H1 (cell line): ENCODE data around the gene KIF26B. TPM values are rescaled to one million over a fixed set of nuclear protein-coding genes. Genes with fewer than 3 reads are reported as not detected.

Source experiments
- EP300 ChIP-seq, 2 experiments: IDR thresholded peaks; 1 replicate in 1 of 2; 2 replicates in 1 of 2; pipeline ENCODE4 v1.6.1; 2011 to 2012; ENCODE audit warnings: low read depth in 2 of 2, low read length in 2 of 2, mild to moderate bottlenecking in 2 of 2, borderline replicate concordance in 1 of 2, inconsistent platforms in 1 of 2, moderate library complexity in 1 of 2
- HDAC2 ChIP-seq, 2 experiments: fragments of 300-600 bp in 1 of 2; sonication (generic) in 1 of 2; IDR thresholded peaks; 2 replicates each; pipeline ENCODE4 v1.6.1; 2011 to 2012; ENCODE audit warnings: low read depth in 2 of 2, low read length in 2 of 2, mild to moderate bottlenecking in 2 of 2, moderate library complexity in 2 of 2, borderline replicate concordance in 1 of 2, inconsistent platforms in 1 of 2
- HDAC6 ChIP-seq: IDR thresholded peaks from one replicate; pipeline ENCODE4 v1.7.1; 2012; ENCODE audit warnings: low read depth, mild to moderate bottlenecking, inconsistent platforms, low read length, moderate library complexity
- MAFK ChIP-seq: IDR thresholded peaks from 2 replicates; pipeline ENCODE4 v1.6.1; 2012; ENCODE audit warnings: low read depth, mild to moderate bottlenecking, improper control_type of control experiment, low read length
- POLR2A ChIP-seq, 2 experiments: IDR thresholded peaks; 1 replicate in 1 of 2; 2 replicates in 1 of 2; pipeline ENCODE4 v1.6.1; 2011; ENCODE audit warnings: low read depth in 2 of 2, low read length in 2 of 2, mild to moderate bottlenecking in 2 of 2; ENCODE audit errors: control extremely low read depth in 1 of 2
- RNF2 ChIP-seq: fragments of 200-900, 300-1000 bp; sonication (generic); IDR thresholded peaks from 2 replicates; pipeline ENCODE4 v1.7.1; 2016; ENCODE audit warnings: borderline replicate concordance, low read depth, mild to moderate bottlenecking, antibody characterized with exemption, low read length; ENCODE audit not compliant: poor library complexity, severe bottlenecking; ENCODE audit errors: missing control alignments
- TAF7 ChIP-seq: optimal IDR thresholded peaks from 2 replicates; pipeline ENCODE3; 2011; ENCODE audit warnings: low read depth, mild to moderate bottlenecking, inconsistent platforms, low read length, moderate library complexity, borderline replicate concordance
- polyA plus RNA-seq, 7 experiments: library from polyadenylated mRNA; depleted of rRNA in 3 of 7; stranded (reverse) in 5 of 7; unstranded in 2 of 7; fragments of >200 nt in 5 of 7; fragments of 200-250 nt in 2 of 7; gene quantifications; 1 replicate in 5 of 7; 2 replicates in 1 of 7; 4 replicates in 1 of 7; pipeline versions ENCODE4 v1.2.1 to v1.2.3, GENCODE V29; 2011 to 2013; ENCODE audit warnings: missing spikeins in 2 of 7, mixed read lengths in 2 of 7
- total RNA-seq: library from RNA; stranded (reverse); fragmentation: NEBNext Ultra II Directional; extraction: Animal tissue kit (Norgen Biotek cat#: 25700); gene quantifications from 2 replicates; pipeline ENCODE4 v1.2.1, GENCODE V29; 2021
- TF ChIP-seq, protein P1 (sequence below): fragments of 300-600 bp; sonication (generic); IDR thresholded peaks from 2 replicates; pipeline ENCODE4 v1.7.1; 2012; ENCODE audit warnings: low read length, moderate library complexity, mild to moderate bottlenecking, inconsistent platforms; ENCODE audit not compliant: insufficient replicate concordance

The KIF26B gene
- total and polyA plus RNA-seq, 2 of the 8 experiments (the other 6 are each of a cell fraction or from before 2014, with no cell fraction given): 0.06 to 0.28 TPM

DNA sequence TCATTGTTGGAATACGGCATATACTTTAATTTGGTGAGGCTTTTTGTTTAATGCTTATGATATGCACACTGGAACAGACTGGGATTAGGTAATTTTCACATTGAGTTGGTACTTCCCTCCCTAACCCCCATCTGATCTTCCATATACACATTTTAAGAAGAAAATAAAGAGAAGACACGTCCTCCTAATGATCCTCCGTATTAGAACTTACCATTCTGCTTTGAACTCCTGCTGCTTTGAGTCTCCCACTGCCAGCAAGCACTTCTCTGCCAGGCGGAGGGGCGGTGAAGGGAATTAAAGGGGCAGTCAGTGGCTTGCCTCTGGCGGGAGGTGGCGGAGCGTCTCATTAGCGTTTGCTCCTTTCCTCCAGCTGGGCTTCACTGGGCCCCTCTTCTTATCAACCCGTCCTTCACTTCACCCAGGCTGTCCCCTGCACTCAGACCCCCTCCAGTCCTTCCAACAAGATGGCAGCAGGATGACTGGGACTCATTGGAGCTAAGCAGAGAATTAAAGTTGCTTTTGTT is 433.4 kb downstream of the KIF26B start (continued):
- TF ChIP-seq, protein P1, sequence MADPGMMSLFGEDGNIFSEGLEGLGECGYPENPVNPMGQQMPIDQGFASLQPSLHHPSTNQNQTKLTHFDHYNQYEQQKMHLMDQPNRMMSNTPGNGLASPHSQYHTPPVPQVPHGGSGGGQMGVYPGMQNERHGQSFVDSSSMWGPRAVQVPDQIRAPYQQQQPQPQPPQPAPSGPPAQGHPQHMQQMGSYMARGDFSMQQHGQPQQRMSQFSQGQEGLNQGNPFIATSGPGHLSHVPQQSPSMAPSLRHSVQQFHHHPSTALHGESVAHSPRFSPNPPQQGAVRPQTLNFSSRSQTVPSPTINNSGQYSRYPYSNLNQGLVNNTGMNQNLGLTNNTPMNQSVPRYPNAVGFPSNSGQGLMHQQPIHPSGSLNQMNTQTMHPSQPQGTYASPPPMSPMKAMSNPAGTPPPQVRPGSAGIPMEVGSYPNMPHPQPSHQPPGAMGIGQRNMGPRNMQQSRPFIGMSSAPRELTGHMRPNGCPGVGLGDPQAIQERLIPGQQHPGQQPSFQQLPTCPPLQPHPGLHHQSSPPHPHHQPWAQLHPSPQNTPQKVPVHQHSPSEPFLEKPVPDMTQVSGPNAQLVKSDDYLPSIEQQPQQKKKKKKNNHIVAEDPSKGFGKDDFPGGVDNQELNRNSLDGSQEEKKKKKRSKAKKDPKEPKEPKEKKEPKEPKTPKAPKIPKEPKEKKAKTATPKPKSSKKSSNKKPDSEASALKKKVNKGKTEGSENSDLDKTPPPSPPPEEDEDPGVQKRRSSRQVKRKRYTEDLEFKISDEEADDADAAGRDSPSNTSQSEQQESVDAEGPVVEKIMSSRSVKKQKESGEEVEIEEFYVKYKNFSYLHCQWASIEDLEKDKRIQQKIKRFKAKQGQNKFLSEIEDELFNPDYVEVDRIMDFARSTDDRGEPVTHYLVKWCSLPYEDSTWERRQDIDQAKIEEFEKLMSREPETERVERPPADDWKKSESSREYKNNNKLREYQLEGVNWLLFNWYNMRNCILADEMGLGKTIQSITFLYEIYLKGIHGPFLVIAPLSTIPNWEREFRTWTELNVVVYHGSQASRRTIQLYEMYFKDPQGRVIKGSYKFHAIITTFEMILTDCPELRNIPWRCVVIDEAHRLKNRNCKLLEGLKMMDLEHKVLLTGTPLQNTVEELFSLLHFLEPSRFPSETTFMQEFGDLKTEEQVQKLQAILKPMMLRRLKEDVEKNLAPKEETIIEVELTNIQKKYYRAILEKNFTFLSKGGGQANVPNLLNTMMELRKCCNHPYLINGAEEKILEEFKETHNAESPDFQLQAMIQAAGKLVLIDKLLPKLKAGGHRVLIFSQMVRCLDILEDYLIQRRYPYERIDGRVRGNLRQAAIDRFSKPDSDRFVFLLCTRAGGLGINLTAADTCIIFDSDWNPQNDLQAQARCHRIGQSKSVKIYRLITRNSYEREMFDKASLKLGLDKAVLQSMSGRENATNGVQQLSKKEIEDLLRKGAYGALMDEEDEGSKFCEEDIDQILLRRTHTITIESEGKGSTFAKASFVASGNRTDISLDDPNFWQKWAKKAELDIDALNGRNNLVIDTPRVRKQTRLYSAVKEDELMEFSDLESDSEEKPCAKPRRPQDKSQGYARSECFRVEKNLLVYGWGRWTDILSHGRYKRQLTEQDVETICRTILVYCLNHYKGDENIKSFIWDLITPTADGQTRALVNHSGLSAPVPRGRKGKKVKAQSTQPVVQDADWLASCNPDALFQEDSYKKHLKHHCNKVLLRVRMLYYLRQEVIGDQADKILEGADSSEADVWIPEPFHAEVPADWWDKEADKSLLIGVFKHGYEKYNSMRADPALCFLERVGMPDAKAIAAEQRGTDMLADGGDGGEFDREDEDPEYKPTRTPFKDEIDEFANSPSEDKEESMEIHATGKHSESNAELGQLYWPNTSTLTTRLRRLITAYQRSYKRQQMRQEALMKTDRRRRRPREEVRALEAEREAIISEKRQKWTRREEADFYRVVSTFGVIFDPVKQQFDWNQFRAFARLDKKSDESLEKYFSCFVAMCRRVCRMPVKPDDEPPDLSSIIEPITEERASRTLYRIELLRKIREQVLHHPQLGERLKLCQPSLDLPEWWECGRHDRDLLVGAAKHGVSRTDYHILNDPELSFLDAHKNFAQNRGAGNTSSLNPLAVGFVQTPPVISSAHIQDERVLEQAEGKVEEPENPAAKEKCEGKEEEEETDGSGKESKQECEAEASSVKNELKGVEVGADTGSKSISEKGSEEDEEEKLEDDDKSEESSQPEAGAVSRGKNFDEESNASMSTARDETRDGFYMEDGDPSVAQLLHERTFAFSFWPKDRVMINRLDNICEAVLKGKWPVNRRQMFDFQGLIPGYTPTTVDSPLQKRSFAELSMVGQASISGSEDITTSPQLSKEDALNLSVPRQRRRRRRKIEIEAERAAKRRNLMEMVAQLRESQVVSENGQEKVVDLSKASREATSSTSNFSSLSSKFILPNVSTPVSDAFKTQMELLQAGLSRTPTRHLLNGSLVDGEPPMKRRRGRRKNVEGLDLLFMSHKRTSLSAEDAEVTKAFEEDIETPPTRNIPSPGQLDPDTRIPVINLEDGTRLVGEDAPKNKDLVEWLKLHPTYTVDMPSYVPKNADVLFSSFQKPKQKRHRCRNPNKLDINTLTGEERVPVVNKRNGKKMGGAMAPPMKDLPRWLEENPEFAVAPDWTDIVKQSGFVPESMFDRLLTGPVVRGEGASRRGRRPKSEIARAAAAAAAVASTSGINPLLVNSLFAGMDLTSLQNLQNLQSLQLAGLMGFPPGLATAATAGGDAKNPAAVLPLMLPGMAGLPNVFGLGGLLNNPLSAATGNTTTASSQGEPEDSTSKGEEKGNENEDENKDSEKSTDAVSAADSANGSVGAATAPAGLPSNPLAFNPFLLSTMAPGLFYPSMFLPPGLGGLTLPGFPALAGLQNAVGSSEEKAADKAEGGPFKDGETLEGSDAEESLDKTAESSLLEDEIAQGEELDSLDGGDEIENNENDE: no peak
- TF ChIP-seq POLR2A (IDR thresholded peaks at IDR 0.05; ENCODE audit: control extremely low read depth in 1 of 2, low read depth in 2 of 2, low read length in 2 of 2): no peak
- TF ChIP-seq HDAC2 (IDR thresholded peaks at IDR 0.05; ENCODE audit: borderline replicate concordance in 1 of 2, low read depth in 2 of 2, low read length in 2 of 2): no peak
- no peak for TF ChIP-seq MAFK
- TF ChIP-seq TAF7: no peak
- no peak for TF ChIP-seq RNF2
- TF ChIP-seq EP300 (IDR thresholded peaks at IDR 0.05; ENCODE audit: borderline replicate concordance in 1 of 2, low read depth in 2 of 2, low read length in 2 of 2): no peak
- no peak for TF ChIP-seq HDAC6
